RWPE2 (cell line): ENCODE data around the gene FLRT1.

Source experiments
- ATAC-seq: fragments of 200-7000 bp; cut with Tn5 transposase; 3 replicates; pipeline ENCODE4 v1.9.1; 2021; ENCODE audit warnings: low read depth
- DNase-seq: peaks from one replicate; pipeline ENCODE4 v3.0.0-alpha.2; 2020; ENCODE audit warnings: low spot score
- H3K27ac ChIP-seq: fragments of 450-650 bp; 2 replicates; pipeline ENCODE4 v1.5.1; 2017; ENCODE audit warnings: mild to moderate bottlenecking; ENCODE audit not compliant: poor library complexity, severe bottlenecking
- H3K27me3 ChIP-seq: fragments of 250-450 bp; sonication (Bioruptor Pico); 2 replicates; pipeline ENCODE4 v1.5.1; 2021; ENCODE audit warnings: mild to moderate bottlenecking, moderate library complexity; ENCODE audit not compliant: insufficient read depth, poor library complexity, severe bottlenecking
- H3K36me3 ChIP-seq: fragments of 250-450 bp; sonication (Bioruptor Pico); 2 replicates; pipeline ENCODE4 v1.5.1; 2020; ENCODE audit warnings: low read depth, mild to moderate bottlenecking, moderate library complexity
- H3K4me1 ChIP-seq: fragments of 250-450 bp; sonication (Bioruptor Pico); 2 replicates; pipeline ENCODE4 v1.5.1; 2021; ENCODE audit warnings: mild to moderate bottlenecking, moderate library complexity; ENCODE audit not compliant: insufficient read depth, poor library complexity, severe bottlenecking
- H3K4me3 ChIP-seq: fragments of 250-450 bp; sonication (Bioruptor Pico); 2 replicates; pipeline ENCODE4 v1.5.1; 2021; ENCODE audit warnings: mild to moderate bottlenecking, moderate library complexity; ENCODE audit not compliant: severe bottlenecking
- H3K9me3 ChIP-seq: fragments of 250-450 bp; sonication (Bioruptor Pico); 2 replicates; pipeline ENCODE4 v1.5.1; 2021; ENCODE audit warnings: mild to moderate bottlenecking, moderate library complexity; ENCODE audit not compliant: severe bottlenecking
- TF ChIP-seq, protein P1 (sequence below): fragments of 450-650 bp; IDR thresholded peaks from one replicate; pipeline ENCODE4 v1.5.1; 2017; ENCODE audit warnings: mild to moderate bottlenecking, moderate library complexity; ENCODE audit not compliant: poor library complexity, severe bottlenecking

FLRT1 gene

DNA sequence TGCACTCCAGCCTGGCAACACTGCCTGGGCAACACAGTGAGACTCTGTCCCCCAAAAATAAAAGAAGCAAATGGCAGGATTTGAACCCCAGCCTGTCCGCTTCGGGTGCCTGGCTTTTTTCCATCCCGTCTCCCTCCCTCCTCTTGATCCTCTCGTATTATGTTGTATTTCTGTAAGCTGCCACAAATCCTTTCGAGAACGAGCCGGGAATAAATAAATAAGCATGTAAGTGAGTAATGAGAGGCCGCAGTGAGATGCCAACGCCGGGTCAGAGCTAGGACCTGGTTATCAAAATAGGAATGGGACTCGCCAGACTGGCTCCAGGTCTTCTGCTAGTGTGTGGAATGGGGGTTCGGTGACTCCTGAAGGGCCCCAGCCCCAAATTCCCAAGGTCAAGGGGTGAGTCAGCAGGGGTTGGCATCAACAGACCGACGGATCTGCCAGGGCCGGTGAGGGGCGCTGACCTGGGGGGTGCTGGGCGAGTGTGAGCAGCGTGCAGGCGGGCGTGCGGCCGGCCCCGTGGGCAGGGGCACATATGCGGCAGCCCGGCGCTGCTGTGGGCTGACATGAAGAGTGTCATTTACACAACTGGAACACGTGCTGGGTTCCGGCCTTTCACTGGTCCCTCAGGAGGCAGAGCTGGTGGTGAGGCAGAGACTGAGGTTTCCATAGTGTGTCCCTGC, 47.8 kb downstream of the FLRT1 start:
- Histone ChIP-seq H3K27me3 (no peaks in the 10 kb centered on the region), H3K36me3 (no peaks in the 10 kb centered on the region), H3K27ac (no peak overlapping the region), H3K4me1 (no peaks in the 10 kb centered on the region), H3K4me3 (no peak overlapping the region), H3K9me3 (no peaks in the 10 kb centered on the region)
- no peak for DNase-seq
- TF ChIP-seq, protein P1, sequence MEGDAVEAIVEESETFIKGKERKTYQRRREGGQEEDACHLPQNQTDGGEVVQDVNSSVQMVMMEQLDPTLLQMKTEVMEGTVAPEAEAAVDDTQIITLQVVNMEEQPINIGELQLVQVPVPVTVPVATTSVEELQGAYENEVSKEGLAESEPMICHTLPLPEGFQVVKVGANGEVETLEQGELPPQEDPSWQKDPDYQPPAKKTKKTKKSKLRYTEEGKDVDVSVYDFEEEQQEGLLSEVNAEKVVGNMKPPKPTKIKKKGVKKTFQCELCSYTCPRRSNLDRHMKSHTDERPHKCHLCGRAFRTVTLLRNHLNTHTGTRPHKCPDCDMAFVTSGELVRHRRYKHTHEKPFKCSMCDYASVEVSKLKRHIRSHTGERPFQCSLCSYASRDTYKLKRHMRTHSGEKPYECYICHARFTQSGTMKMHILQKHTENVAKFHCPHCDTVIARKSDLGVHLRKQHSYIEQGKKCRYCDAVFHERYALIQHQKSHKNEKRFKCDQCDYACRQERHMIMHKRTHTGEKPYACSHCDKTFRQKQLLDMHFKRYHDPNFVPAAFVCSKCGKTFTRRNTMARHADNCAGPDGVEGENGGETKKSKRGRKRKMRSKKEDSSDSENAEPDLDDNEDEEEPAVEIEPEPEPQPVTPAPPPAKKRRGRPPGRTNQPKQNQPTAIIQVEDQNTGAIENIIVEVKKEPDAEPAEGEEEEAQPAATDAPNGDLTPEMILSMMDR = no peak
- ATAC-seq = no peak

DNA sequence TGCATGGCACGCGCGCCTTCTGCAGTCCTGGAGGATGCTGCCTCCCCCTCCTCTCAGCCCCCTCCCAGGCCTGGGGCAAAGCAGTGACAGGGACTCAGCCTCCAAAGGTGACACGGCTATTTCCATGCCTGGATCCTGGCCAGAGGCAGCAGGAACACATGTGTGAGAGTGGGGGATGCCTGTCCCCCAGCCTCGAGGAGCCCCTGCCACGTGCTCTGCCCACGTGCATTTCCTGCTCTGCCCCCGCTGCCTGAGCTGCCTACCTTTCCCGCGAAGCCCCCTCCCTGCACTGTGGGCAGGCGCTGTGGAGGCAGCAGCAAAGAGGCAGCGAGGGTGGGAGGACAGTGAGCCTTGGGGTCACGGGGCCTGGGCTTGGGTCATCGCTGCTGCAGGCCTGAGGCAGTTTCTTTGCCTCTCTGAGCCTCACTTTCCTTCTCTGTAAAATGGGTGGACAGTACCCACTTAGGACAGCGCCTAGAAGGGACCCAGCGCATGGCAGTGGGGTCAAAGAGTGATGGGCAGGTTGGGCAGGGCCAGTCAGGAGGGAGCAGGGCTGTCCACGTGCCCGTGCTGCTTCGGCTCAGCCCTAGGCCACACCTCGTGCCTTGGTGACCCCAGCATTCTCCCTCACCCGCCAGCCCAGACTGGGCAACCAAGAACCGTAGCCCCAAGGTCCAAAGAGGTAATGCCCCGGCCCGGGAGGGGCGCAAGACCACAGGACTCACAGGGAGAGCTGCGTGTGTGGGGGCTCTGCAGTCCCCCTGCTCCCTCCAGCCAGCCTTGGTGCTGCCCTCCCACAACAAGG, 48.6 kb downstream of the FLRT1 start:
- no peaks in the 10 kb centered on the region for H3K36me3 ChIP-seq
- H3K9me3 ChIP-seq = no peaks in the 10 kb centered on the region
- no peak for DNase-seq
- H3K4me3 ChIP-seq = no peak overlapping the region
- no peak for ATAC-seq
- H3K27ac ChIP-seq = no peak overlapping the region
- no peaks in the 10 kb centered on the region for H3K4me1 ChIP-seq
- TF ChIP-seq, protein P1 = no peak
- no peaks in the 10 kb centered on the region for H3K27me3 ChIP-seq

DNA sequence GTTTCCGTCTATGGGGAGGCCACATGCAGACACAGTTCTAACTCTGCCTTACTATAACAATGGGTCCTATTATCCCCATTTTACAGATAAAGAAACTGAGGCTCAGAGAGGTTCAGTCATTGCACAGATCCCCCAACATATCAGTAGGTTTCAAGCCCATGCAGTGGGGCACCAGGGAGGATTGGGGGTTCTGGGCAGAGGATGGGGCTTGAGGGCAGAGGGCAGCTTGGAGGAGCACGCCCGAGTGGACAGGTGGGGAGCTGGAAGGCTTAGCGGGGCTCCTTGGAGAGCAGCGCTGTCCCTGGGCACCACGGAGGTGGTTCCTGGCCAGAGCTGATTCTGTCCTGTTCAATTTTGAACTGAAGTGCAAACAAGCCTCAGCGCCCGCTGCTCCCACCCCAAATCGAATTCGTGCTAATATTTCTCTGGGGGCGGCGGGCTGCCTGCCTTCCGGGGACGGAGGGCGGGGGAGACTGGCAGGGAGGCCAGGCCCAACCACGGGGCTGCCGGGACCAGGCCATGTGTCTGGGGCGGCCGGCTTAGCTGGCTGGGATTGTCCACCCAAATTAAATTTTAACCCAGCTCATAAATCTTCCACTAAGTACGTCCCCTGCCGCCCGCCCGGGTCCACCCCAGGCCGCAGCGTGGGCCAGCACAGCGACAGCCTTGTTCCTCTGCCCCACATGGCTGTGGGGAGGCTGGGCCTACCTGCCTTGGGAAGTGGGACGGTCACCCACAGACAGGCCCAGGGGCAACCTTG, 49.4 kb downstream of the FLRT1 start:
- ATAC-seq = no peak
- no peak overlapping the region for H3K27ac ChIP-seq

More for the DNA sequence above, 49.4 kb downstream of the FLRT1 start:
- Histone ChIP-seq H3K9me3 (no peaks in the 10 kb centered on the region), H3K4me3 (no peak overlapping the region), H3K4me1 (no peaks in the 10 kb centered on the region), H3K36me3 (no peaks in the 10 kb centered on the region), H3K27me3 (no peaks in the 10 kb centered on the region)
- TF ChIP-seq, protein P1 = no peak
- DNase-seq = no peak
